H1 (cell line): ENCODE measurements around the gene LNPK. TPM values are rescaled to one million over a fixed set of nuclear protein-coding genes. Genes with fewer than 3 reads are reported as not detected.

Experiments used
- CREB1 ChIP-seq: IDR thresholded peaks from 2 replicates; pipeline ENCODE4 v1.6.1; 2012; ENCODE audit warnings: inconsistent platforms
- KDM5A ChIP-seq: fragments of 200-600 bp; IDR thresholded peaks from 2 replicates; pipeline ENCODE4 v1.7.1; 2012; ENCODE audit warnings: mild to moderate bottlenecking, low read length, inconsistent platforms, mixed read lengths
- NRF1 ChIP-seq: IDR thresholded peaks from 2 replicates; pipeline ENCODE4 v1.6.1; 2011; ENCODE audit warnings: mild to moderate bottlenecking, low read depth, low read length, improper control_type of control experiment
- POU5F1 ChIP-seq: IDR thresholded peaks from 2 replicates; pipeline ENCODE4 v1.6.1; 2011; ENCODE audit warnings: low read depth, mild to moderate bottlenecking, low read length, moderate library complexity
- SAP30 ChIP-seq: fragments of 300-600 bp; sonication (generic); IDR thresholded peaks from 2 replicates; pipeline ENCODE4 v1.7.1; 2012; ENCODE audit warnings: low read length, moderate library complexity, mild to moderate bottlenecking, inconsistent platforms; ENCODE audit not compliant: insufficient read depth, insufficient replicate concordance
- SP1 ChIP-seq: IDR thresholded peaks from 2 replicates; pipeline ENCODE4 v1.6.1; 2011; ENCODE audit warnings: low read depth, low read length
- YY1 ChIP-seq: IDR thresholded peaks from 2 replicates; pipeline ENCODE4 v1.6.1; 2011; ENCODE audit warnings: low read depth, mild to moderate bottlenecking, low read length
- ZNF274 ChIP-seq: IDR thresholded peaks from 2 replicates; pipeline ENCODE4 v1.7.0; 2012; ENCODE audit warnings: low read length, borderline replicate concordance; ENCODE audit errors: extremely low read depth
- polyA plus RNA-seq, 7 experiments: library from polyadenylated mRNA; depleted of rRNA in 3 of 7; stranded (reverse) in 5 of 7; unstranded in 2 of 7; fragments of >200 nt in 5 of 7; fragments of 200-250 nt in 2 of 7; gene quantifications; 1 replicate in 5 of 7; 2 replicates in 1 of 7; 4 replicates in 1 of 7; pipeline versions ENCODE4 v1.2.1 to v1.2.3, GENCODE V29; 2011 to 2013; ENCODE audit warnings: missing spikeins in 2 of 7, mixed read lengths in 2 of 7
- total RNA-seq: library from RNA; stranded (reverse); fragmentation: NEBNext Ultra II Directional; extraction: Animal tissue kit (Norgen Biotek cat#: 25700); gene quantifications from 2 replicates; pipeline ENCODE4 v1.2.1, GENCODE V29; 2021
- TF ChIP-seq, protein P1 (sequence below): fragments of 300-600 bp; sonication (generic); IDR thresholded peaks from 2 replicates; pipeline ENCODE4 v1.7.1; 2012; ENCODE audit warnings: low read length, moderate library complexity, mild to moderate bottlenecking, inconsistent platforms; ENCODE audit not compliant: insufficient replicate concordance
- TF ChIP-seq, protein P2 (sequence below): IDR thresholded peaks from 2 replicates; pipeline ENCODE4 v1.6.1; 2011; ENCODE audit warnings: low read depth, mild to moderate bottlenecking, low read length; ENCODE audit not compliant: insufficient read depth

The LNPK gene
- total and polyA plus RNA-seq, 2 of the 8 experiments (the other 6 are each of a cell fraction or from before 2014, with no cell fraction given) = 3.1 to 10.3 TPM

GRCh38 chr2:175890636-175891242, 111.3 kb downstream of the LNPK start (continued):
- TF ChIP-seq, protein P1, sequence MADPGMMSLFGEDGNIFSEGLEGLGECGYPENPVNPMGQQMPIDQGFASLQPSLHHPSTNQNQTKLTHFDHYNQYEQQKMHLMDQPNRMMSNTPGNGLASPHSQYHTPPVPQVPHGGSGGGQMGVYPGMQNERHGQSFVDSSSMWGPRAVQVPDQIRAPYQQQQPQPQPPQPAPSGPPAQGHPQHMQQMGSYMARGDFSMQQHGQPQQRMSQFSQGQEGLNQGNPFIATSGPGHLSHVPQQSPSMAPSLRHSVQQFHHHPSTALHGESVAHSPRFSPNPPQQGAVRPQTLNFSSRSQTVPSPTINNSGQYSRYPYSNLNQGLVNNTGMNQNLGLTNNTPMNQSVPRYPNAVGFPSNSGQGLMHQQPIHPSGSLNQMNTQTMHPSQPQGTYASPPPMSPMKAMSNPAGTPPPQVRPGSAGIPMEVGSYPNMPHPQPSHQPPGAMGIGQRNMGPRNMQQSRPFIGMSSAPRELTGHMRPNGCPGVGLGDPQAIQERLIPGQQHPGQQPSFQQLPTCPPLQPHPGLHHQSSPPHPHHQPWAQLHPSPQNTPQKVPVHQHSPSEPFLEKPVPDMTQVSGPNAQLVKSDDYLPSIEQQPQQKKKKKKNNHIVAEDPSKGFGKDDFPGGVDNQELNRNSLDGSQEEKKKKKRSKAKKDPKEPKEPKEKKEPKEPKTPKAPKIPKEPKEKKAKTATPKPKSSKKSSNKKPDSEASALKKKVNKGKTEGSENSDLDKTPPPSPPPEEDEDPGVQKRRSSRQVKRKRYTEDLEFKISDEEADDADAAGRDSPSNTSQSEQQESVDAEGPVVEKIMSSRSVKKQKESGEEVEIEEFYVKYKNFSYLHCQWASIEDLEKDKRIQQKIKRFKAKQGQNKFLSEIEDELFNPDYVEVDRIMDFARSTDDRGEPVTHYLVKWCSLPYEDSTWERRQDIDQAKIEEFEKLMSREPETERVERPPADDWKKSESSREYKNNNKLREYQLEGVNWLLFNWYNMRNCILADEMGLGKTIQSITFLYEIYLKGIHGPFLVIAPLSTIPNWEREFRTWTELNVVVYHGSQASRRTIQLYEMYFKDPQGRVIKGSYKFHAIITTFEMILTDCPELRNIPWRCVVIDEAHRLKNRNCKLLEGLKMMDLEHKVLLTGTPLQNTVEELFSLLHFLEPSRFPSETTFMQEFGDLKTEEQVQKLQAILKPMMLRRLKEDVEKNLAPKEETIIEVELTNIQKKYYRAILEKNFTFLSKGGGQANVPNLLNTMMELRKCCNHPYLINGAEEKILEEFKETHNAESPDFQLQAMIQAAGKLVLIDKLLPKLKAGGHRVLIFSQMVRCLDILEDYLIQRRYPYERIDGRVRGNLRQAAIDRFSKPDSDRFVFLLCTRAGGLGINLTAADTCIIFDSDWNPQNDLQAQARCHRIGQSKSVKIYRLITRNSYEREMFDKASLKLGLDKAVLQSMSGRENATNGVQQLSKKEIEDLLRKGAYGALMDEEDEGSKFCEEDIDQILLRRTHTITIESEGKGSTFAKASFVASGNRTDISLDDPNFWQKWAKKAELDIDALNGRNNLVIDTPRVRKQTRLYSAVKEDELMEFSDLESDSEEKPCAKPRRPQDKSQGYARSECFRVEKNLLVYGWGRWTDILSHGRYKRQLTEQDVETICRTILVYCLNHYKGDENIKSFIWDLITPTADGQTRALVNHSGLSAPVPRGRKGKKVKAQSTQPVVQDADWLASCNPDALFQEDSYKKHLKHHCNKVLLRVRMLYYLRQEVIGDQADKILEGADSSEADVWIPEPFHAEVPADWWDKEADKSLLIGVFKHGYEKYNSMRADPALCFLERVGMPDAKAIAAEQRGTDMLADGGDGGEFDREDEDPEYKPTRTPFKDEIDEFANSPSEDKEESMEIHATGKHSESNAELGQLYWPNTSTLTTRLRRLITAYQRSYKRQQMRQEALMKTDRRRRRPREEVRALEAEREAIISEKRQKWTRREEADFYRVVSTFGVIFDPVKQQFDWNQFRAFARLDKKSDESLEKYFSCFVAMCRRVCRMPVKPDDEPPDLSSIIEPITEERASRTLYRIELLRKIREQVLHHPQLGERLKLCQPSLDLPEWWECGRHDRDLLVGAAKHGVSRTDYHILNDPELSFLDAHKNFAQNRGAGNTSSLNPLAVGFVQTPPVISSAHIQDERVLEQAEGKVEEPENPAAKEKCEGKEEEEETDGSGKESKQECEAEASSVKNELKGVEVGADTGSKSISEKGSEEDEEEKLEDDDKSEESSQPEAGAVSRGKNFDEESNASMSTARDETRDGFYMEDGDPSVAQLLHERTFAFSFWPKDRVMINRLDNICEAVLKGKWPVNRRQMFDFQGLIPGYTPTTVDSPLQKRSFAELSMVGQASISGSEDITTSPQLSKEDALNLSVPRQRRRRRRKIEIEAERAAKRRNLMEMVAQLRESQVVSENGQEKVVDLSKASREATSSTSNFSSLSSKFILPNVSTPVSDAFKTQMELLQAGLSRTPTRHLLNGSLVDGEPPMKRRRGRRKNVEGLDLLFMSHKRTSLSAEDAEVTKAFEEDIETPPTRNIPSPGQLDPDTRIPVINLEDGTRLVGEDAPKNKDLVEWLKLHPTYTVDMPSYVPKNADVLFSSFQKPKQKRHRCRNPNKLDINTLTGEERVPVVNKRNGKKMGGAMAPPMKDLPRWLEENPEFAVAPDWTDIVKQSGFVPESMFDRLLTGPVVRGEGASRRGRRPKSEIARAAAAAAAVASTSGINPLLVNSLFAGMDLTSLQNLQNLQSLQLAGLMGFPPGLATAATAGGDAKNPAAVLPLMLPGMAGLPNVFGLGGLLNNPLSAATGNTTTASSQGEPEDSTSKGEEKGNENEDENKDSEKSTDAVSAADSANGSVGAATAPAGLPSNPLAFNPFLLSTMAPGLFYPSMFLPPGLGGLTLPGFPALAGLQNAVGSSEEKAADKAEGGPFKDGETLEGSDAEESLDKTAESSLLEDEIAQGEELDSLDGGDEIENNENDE = no peak
- no peak for TF ChIP-seq KDM5A
- no peak for TF ChIP-seq POU5F1
- TF ChIP-seq SP1 = no peak
- TF ChIP-seq, protein P2, sequence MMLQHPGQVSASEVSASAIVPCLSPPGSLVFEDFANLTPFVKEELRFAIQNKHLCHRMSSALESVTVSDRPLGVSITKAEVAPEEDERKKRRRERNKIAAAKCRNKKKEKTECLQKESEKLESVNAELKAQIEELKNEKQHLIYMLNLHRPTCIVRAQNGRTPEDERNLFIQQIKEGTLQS = no peak
- TF ChIP-seq NRF1 = no peak
- no peak for TF ChIP-seq CREB1
- no peak for TF ChIP-seq ZNF274
- no peak for TF ChIP-seq SAP30
- TF ChIP-seq YY1 = no peak
